Measurements from ENCODE around the gene PCDH1.

Gene PCDH1

GRCh38 chr5:141872496-141873356 is 5.5 kb downstream of the PCDH1 start:
- DNase-seq: no peak

- no peak for DNase-seq
These were observed 6.3 kb downstream of the PCDH1 start for GRCh38 chr5:141871870-141872269.

GRCh38 chr5:141870871-141871270 is 7.3 kb downstream of the PCDH1 start:
- DNase-seq: no peak

GRCh38 chr5:141870228-141870627 is 8.0 kb downstream of the PCDH1 start:
- no peak for DNase-seq

- DNase-seq: no peak
These were observed 8.7 kb downstream of the PCDH1 start for GRCh38 chr5:141869514-141869913.

- no peak for DNase-seq
These were observed 9.2 kb downstream of the PCDH1 start for GRCh38 chr5:141869040-141869439.

- DNase-seq: no peak
These were observed 9.7 kb downstream of the PCDH1 start for GRCh38 chr5:141868541-141868940.

- no peak for DNase-seq
These were observed 10.6 kb downstream of the PCDH1 start for GRCh38 chr5:141867651-141868050.

- DNase-seq: no peak
These were observed 11.1 kb downstream of the PCDH1 start for GRCh38 chr5:141867139-141867538.

GRCh38 chr5:141866096-141866495 is 12.1 kb downstream of the PCDH1 start:
- DNase-seq: no peak

GRCh38 chr5:141865406-141865805 is 12.8 kb downstream of the PCDH1 start:
- no peak for DNase-seq

- no peak for DNase-seq
These were observed 13.5 kb downstream of the PCDH1 start for GRCh38 chr5:141864371-141865370.

GRCh38 chr5:141863569-141864178 is 14.5 kb downstream of the PCDH1 start:
- no peak for DNase-seq

- DNase-seq: no peak
These were observed 15.2 kb downstream of the PCDH1 start for GRCh38 chr5:141862936-141863543.

- DNase-seq: no peak
These were observed 17.0 kb downstream of the PCDH1 start for GRCh38 chr5:141861194-141861593.

- no peak for DNase-seq
These were observed 20.0 kb downstream of the PCDH1 start for GRCh38 chr5:141858079-141858765.

- DNase-seq: no peak
These were observed 21.0 kb downstream of the PCDH1 start for GRCh38 chr5:141857226-141857625.

GRCh38 chr5:141856037-141856790 is 22.0 kb downstream of the PCDH1 start:
- no peak for DNase-seq

GRCh38 chr5:141855265-141856036 is 22.8 kb downstream of the PCDH1 start:
- DNase-seq: no peak

GRCh38 chr5:141853895-141854626 is 24.1 kb downstream of the PCDH1 start:
- DNase-seq: no peak
